ENCODE results near the gene PCDHB10.

DNA sequence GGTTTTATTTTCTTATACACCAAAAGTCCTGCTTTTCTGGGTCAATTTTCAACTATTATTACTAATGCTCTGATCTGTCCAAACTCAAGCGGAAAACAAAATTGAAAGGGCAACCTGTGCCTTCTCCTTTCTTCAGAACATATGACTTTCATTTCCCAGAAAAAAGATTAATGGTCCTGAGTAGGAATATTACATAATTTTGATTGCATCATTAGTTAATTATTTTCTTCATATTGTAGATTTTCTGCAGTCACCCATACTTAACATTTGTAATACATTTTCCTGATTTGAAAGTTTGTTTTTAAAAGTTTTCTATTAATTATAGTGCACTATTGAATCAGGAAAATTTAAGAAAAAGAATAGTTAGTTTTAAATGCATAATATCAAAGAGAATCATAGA lies 16.2 kb upstream of the PCDHB10 start:
- TF ChIP-seq, protein P1, sequence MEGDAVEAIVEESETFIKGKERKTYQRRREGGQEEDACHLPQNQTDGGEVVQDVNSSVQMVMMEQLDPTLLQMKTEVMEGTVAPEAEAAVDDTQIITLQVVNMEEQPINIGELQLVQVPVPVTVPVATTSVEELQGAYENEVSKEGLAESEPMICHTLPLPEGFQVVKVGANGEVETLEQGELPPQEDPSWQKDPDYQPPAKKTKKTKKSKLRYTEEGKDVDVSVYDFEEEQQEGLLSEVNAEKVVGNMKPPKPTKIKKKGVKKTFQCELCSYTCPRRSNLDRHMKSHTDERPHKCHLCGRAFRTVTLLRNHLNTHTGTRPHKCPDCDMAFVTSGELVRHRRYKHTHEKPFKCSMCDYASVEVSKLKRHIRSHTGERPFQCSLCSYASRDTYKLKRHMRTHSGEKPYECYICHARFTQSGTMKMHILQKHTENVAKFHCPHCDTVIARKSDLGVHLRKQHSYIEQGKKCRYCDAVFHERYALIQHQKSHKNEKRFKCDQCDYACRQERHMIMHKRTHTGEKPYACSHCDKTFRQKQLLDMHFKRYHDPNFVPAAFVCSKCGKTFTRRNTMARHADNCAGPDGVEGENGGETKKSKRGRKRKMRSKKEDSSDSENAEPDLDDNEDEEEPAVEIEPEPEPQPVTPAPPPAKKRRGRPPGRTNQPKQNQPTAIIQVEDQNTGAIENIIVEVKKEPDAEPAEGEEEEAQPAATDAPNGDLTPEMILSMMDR (conservative IDR thresholded peaks at IDR 0.05; ENCODE audit: low read length) = no peak
- no peak for TF ChIP-seq EZH2phosphoT487 (IDR thresholded peaks at IDR 0.05; ENCODE audit: borderline replicate concordance)
